Fibroblast of mammary gland (primary cell): ENCODE measurements around the gene RITA1.

ENCODE experiments used
- DNase-seq: peaks from one replicate; pipeline ENCODE4 v3.0.0-alpha.2; 2010; ENCODE audit warnings: low read depth
- H3K4me3 ChIP-seq: 2 replicates; pipeline ENCODE4 v1.5.1; 2011; ENCODE audit warnings: low read depth, mild to moderate bottlenecking, low read length, moderate library complexity; ENCODE audit not compliant: control insufficient read depth
- TF ChIP-seq, protein P1 (sequence below): conservative IDR thresholded peaks from 2 replicates; pipeline ENCODE4 v1.5.1; 2011; ENCODE audit warnings: low read depth, low read length, inconsistent platforms; ENCODE audit not compliant: control insufficient read depth, insufficient read depth

Gene RITA1

DNA sequence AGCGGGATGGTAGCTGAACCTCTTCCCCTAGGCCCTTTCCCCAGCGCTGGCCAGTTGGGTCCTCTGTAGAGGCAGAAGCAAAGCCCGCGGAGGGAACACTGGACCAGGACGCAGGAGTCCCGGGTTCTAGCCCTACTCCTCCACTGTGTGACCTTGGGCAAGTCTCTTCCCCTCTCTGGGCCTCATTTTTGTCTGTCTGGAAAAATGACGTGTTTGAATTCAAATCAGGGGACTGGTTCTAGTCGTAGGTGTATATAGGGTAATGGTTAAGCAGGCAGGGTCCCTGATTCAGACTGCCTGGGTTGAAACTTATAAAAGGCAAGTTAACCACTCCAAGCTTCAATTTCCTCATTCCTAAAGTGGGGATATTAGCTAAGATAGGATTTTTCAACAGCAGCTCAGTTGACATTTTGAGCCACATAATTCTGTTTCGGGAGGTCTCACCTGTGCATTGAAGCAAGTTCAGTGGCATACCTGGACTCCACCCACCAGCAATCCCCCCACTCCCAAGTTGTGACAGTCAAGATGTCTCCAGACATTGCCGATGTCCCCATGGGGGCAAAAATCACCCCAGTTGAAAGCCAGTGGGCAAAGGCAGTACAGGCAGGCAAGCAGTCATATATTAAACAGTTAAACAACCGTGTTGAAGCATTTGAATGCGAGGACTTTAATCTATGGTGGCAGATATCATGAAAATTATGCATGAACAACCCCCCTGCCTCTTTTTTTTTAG lies 36.6 kb downstream of the RITA1 start:
- TF ChIP-seq, protein P1, sequence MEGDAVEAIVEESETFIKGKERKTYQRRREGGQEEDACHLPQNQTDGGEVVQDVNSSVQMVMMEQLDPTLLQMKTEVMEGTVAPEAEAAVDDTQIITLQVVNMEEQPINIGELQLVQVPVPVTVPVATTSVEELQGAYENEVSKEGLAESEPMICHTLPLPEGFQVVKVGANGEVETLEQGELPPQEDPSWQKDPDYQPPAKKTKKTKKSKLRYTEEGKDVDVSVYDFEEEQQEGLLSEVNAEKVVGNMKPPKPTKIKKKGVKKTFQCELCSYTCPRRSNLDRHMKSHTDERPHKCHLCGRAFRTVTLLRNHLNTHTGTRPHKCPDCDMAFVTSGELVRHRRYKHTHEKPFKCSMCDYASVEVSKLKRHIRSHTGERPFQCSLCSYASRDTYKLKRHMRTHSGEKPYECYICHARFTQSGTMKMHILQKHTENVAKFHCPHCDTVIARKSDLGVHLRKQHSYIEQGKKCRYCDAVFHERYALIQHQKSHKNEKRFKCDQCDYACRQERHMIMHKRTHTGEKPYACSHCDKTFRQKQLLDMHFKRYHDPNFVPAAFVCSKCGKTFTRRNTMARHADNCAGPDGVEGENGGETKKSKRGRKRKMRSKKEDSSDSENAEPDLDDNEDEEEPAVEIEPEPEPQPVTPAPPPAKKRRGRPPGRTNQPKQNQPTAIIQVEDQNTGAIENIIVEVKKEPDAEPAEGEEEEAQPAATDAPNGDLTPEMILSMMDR: no peak
- H3K4me3 ChIP-seq: peak overlapping the region; percentile 81
- DNase-seq: no peak

DNA sequence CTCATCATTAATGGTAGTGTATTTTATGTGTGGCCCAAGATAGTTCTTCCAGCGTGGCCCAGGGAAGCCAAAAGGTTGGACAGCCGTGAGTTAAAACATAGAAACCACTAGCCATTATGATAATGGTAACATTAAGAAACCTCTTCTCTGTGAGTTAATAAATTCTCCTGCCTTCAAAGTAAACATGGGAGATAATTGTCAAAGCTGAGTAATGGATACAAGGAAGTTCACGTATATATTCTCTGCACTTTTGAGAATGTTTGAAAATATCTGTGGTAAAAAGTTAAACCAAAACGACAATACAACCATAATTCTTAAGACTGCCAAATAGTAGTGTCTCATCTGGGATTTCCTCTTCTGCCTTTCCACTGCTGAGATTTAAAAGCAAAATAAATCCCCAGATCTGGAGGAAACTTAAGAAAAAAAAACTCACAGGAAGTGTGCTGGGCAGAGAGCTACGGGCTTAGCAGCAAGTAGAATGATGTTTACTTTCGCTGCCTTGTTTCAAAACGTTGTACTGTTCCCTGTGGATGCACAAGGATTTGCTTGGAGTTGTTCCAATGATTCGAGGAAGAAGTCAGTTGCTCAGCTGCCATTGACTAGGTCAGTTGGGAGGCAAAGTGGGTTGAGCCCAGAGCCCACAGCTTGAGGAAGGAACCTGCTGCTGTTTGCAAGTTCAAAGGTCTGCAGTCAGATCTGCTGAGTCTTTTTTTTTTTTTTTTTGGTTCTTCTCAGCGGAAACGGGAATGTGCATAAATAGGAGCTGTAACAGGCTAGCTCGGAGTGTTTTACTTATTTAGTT lies 37.4 kb downstream of the RITA1 start:
- peak overlapping the region; percentile 81 for H3K4me3 ChIP-seq
- DNase-seq: peak; percentile 94
- TF ChIP-seq, protein P1: no peak

DNA sequence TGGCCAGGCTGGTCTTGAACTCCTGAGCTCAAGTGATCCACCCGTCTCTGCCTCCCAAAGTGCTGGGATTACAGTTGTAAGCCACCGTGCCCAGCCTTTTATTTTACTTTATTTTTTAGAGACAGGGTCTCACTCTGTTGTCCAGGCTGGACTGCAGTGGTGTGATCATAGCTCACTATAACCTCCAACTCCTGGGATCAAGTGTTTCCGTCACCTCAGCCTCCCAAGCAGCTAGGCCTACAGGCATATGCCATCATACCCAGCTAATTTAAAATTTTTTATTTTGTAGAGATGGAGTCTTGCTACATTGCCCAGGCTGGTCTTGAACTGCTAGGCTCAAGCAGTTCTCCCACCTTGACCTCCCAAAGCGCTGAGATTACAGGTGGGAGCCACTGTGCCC lies 39.4 kb downstream of the RITA1 start:
- TF ChIP-seq, protein P1: no peak
- H3K4me3 ChIP-seq: no peak overlapping the region
- no peak for DNase-seq

DNA sequence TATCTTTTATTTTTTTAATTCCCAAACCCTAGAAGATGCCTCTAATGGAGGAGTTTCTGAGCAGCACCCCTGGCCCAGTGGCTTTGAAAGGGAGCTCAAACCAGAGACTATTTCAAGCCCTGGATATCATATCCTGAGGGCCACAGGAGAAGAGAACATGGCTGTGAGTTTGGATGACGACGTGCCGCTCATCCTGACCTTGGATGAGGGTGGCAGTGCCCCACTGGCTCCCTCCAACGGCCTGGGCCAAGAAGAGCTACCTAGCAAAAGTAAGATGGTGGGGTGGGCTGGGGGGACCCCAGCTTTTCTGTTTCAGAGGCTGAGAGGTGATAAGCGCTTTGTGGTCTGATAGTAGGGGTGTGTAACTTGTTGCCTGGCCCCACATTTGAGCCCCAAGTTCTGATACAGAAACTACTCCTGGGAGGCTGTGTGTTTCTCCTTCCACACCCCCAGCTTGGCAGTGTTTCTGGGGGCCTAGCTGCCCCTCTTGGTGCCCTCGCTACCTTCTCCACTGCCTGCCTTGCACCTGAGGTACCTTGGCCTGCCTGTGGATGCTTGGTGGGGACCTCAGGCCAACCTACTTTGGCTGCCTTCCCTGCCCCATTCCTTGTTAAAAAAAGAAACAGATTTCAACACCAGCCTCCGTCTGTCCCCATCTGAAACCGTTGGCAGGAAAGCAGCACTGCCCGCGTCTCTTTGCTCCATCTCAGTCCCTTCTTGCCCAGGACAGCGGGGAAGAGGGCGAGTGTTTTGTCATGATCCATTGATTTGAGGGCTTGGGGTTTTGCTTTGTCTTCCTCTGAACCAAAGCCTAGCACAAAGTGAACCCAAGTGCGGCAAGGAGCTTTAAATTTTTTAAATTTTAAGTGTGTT lies 41.4 kb downstream of the RITA1 start:
- no peak overlapping the region for H3K4me3 ChIP-seq
- TF ChIP-seq, protein P1: no peak
- DNase-seq: no peak

DNA sequence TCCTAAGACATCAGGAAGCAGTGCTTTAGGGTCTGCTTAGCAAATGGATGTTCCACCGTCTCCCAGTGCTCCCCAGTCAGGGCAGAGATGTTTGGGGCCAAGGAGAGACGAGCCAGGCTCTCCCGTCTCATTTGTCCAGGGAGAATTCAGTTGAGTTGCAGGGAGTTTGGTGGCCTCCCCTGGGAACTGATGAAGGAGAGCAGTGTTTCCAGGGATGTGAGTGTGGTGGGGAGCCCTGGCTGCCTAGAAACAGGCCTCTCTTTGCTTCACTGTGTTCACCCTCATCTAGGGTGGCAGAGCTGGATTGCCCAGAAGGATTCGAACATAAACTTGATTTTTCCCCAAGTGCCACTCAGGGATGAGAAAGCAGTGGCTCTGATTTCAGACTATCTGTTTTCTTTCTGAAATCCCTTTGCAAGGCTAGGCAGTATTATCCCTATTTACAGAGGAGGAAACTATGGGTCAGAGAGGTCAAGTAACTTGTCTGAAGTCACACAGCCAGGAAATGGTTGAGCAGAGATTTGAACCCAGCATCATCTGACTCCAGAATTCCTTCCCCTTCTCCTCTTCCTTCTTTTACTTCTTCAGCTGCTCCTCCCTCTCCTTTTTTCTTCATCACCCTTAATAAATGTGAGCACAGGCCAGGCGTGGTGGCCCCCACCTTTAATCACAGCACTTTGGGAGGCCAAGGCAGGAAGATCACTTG lies 42.3 kb downstream of the RITA1 start:
- TF ChIP-seq, protein P1: no peak
- DNase-seq: no peak
- H3K4me3 ChIP-seq: no peak overlapping the region
